K562 (cell line): Measurements from ENCODE around the gene ANKS1B. TPM values are rescaled to one million over a fixed set of nuclear protein-coding genes. Genes with fewer than 3 reads are reported as not detected.

Source experiments
- ATAC-seq: fragments of 200-7000 bp; cut with Tn5 transposase; 3 replicates; pipeline ENCODE4 v1.9.1; 2020; ENCODE audit warnings: moderate library complexity
- BruUV-seq: library from RNA; stranded (reverse); fragments of 400-500 nt; replicated peaks from 2 replicates; lab custom pipeline; 2021; lab: Mats Ljungman, UMichigan
- CTCF ChIA-PET: fragments of 300-600 bp; formaldehyde crosslinking; extraction: SDS; loops from one replicate; lab custom pipeline; 2021; ENCODE audit warnings: low intra/inter-chr PET ratio; lab: Yijun Ruan, JAX
- POLR2A ChIA-PET: fragments of 300-600, 350-650 bp; sonication (Branson Sonifier 250); formaldehyde crosslinking; extraction: SDS; loops from one replicate; lab custom pipeline; 2021; ENCODE audit warnings: antibody characterized with exemption, inconsistent platforms; lab: Yijun Ruan, JAX
- DNase-seq, 4 experiments: peaks; one replicate each; pipeline versions ENCODE4 v3.0.0 to v3.0.0-alpha.2; 2011 to 2018; ENCODE audit warnings: low spot score in 3 of 4, mixed read lengths in 3 of 4; ENCODE audit errors: extremely low read depth in 1 of 4
- FAIRE-seq: peaks from 2 replicates; lab custom pipeline; 2011; peaks lifted over from hg19 to GRCh38; lab: Jason Lieb, UNC
- H2AFZ ChIP-seq: 2 replicates; pipeline ENCODE4 v1.6.0; 2011; ENCODE audit warnings: low read depth, low read length, control low read depth, inconsistent platforms
- H3K27ac ChIP-seq: fragments of 200-600 bp; 3 replicates; pipeline ENCODE4 v1.8.0; 2011; ENCODE audit warnings: low read depth, mild to moderate bottlenecking, control low read depth, inconsistent platforms, low read length, moderate library complexity, mixed read lengths; ENCODE audit errors: extremely low read depth
- H3K27me3 ChIP-seq, 2 experiments: fragments of 300-600 bp in 1 of 2; 2 replicates in 1 of 2; 3 replicates in 1 of 2; pipeline versions ENCODE4 v1.6.0 to v1.8.0; 2011; ENCODE audit warnings: inconsistent platforms in 2 of 2, low read length in 2 of 2, mild to moderate bottlenecking in 1 of 2, mixed read lengths in 1 of 2, moderate library complexity in 1 of 2; ENCODE audit not compliant: control insufficient read depth in 2 of 2, insufficient read depth in 2 of 2
- H3K36me3 ChIP-seq: fragments of 300-600 bp; 3 replicates; pipeline ENCODE4 v1.8.0; 2011; ENCODE audit warnings: mild to moderate bottlenecking, low read length, inconsistent platforms; ENCODE audit not compliant: control insufficient read depth, insufficient read depth
- H3K4me1 ChIP-seq, 2 experiments: fragments of 200-600 bp in 1 of 2; replicated peaks in 1 of 2; 2 replicates in 1 of 2; 3 replicates in 1 of 2; pipeline versions ENCODE4 v1.5.1 to v1.8.0; 2011; ENCODE audit warnings: inconsistent platforms in 2 of 2, low read length in 2 of 2, mild to moderate bottlenecking in 1 of 2, mixed read lengths in 1 of 2, moderate library complexity in 1 of 2; ENCODE audit not compliant: control insufficient read depth in 2 of 2, insufficient read depth in 2 of 2
- H3K4me2 ChIP-seq: 2 replicates; pipeline ENCODE4 v1.6.1; 2011; ENCODE audit warnings: low read length, control low read depth, inconsistent platforms, mixed read lengths; ENCODE audit not compliant: insufficient read depth
- H3K4me3 ChIP-seq: fragments of 200-600 bp; sonication (generic), shearing (Covaris generic); 2 replicates; pipeline ENCODE4 v1.5.1; 2016; ENCODE audit warnings: control low read depth, inconsistent platforms
- H3K79me2 ChIP-seq: fragments of 200-600 bp; 3 replicates; pipeline ENCODE4 v1.8.0; 2011; ENCODE audit warnings: low read length, inconsistent platforms; ENCODE audit not compliant: control insufficient read depth, insufficient read depth
- H3K9ac ChIP-seq, 2 experiments: 2 replicates each; pipeline versions ENCODE4 v1.6.0 to v1.6.1; 2011; ENCODE audit warnings: low read depth in 2 of 2, low read length in 2 of 2, control low read depth in 1 of 2, inconsistent platforms in 1 of 2, mild to moderate bottlenecking in 1 of 2, mixed read lengths in 1 of 2; ENCODE audit not compliant: insufficient read depth in 1 of 2
- H3K9me1 ChIP-seq: one replicate; pipeline ENCODE4 v1.6.0; 2011; ENCODE audit warnings: inconsistent platforms, mild to moderate bottlenecking, low read length, moderate library complexity; ENCODE audit not compliant: control insufficient read depth, insufficient read depth
- H3K9me3 ChIP-seq: replicated peaks from 2 replicates; pipeline ENCODE4 v1.5.1; 2011; ENCODE audit warnings: low read depth, low read length, inconsistent platforms; ENCODE audit not compliant: control insufficient read depth, insufficient read depth
- H4K20me1 ChIP-seq: replicated peaks from 2 replicates; pipeline ENCODE4 v1.6.1; 2011; ENCODE audit warnings: low read length, inconsistent platforms, mixed read lengths; ENCODE audit not compliant: control insufficient read depth, insufficient read depth
- FOSL1 ChIP-seq: fragments of 200-800 bp; sonication (Bioruptor generic); conservative IDR thresholded peaks from 2 replicates; pipeline ENCODE4 v1.6.1; 2016; ENCODE audit warnings: missing genetic modification characterization, missing compliant biosample characterization
- FOXP1 ChIP-seq: sonication (generic); formaldehyde crosslinking; IDR thresholded peaks from 2 replicates; pipeline ENCODE4 v1.8.0; 2022; ENCODE audit warnings: mild to moderate bottlenecking, missing genetic modification reagents
- KLF1 ChIP-seq: fragments of 450-650 bp; IDR thresholded peaks from 2 replicates; pipeline ENCODE4 v1.6.1; 2016; ENCODE audit warnings: missing genetic modification characterization, missing compliant biosample characterization
- LARP7 ChIP-seq: fragments of 450-650 bp; IDR thresholded peaks from 2 replicates; pipeline ENCODE4 v1.6.1; 2016
- MCM7 ChIP-seq, 2 experiments: fragments of 450-650 bp; IDR thresholded peaks; 2 replicates each; pipeline ENCODE4 v1.6.1; 2016 to 2018
- MEF2A ChIP-seq: IDR thresholded peaks from 2 replicates; pipeline ENCODE4 v1.6.1; 2011; ENCODE audit warnings: low read depth, mild to moderate bottlenecking, low read length, moderate library complexity; ENCODE audit not compliant: control insufficient read depth
- PHF20 ChIP-seq: fragments of 450-650 bp; IDR thresholded peaks from 2 replicates; pipeline ENCODE4 v1.6.1; 2018; ENCODE audit not compliant: partially characterized antibody
- POU5F1 ChIP-seq: fragments of 150-350 bp; IDR thresholded peaks from 2 replicates; pipeline ENCODE4 v1.6.1; 2014; ENCODE audit warnings: borderline replicate concordance, low read length, low read depth, mild to moderate bottlenecking; ENCODE audit not compliant: partially characterized antibody
- RBBP5 ChIP-seq: fragments of 200-600 bp; sonication (generic); IDR thresholded peaks from 2 replicates; pipeline ENCODE4 v1.6.1; 2012; ENCODE audit warnings: borderline replicate concordance, mild to moderate bottlenecking, low read length, control low read depth, inconsistent platforms; ENCODE audit not compliant: insufficient read depth, poor library complexity, severe bottlenecking
- RBM34 ChIP-seq: fragments of 200-400 bp; formaldehyde crosslinking; IDR thresholded peaks from 2 replicates; pipeline ENCODE4 v1.6.1; 2018; ENCODE audit warnings: low read length, borderline replicate concordance; ENCODE audit not compliant: insufficient read depth
- RHOXF2B ChIP-seq: fragments of 250-450 bp; sonication (Bioruptor Pico); conservative IDR thresholded peaks from 2 replicates; pipeline ENCODE4 v1.5.1; 2021
- SRSF3 ChIP-seq: fragments of 200-400 bp; formaldehyde crosslinking; IDR thresholded peaks from 2 replicates; pipeline ENCODE4 v1.6.1; 2016; ENCODE audit warnings: mild to moderate bottlenecking, low read length, moderate library complexity; ENCODE audit not compliant: insufficient read depth
- U2AF2 ChIP-seq: fragments of 200-400 bp; formaldehyde crosslinking; optimal IDR thresholded peaks from 2 replicates; pipeline ENCODE3; 2017; ENCODE audit warnings: low read depth, mild to moderate bottlenecking, low read length
- ZNF133 ChIP-seq: fragments of 250-450 bp; sonication (Bioruptor Pico); IDR thresholded peaks from 2 replicates; pipeline ENCODE4 v1.4.0; 2020; ENCODE audit warnings: mild to moderate bottlenecking
- ZNF75A ChIP-seq: fragments of 450-650 bp; formaldehyde crosslinking; IDR thresholded peaks from 2 replicates; pipeline ENCODE4 v1.4.0; 2020; ENCODE audit warnings: mild to moderate bottlenecking
- ZNF766 ChIP-seq: fragments of 200-800 bp; sonication (Bioruptor generic); conservative IDR thresholded peaks from 2 replicates; pipeline ENCODE4 v1.6.1; 2016; ENCODE audit warnings: missing genetic modification characterization, missing compliant biosample characterization
- WGBS: fragments of 100-300 bp; shearing (Covaris generic); methylation state at CpG from one replicate; pipeline ENCODE4 v1.1.6; 2016; ENCODE audit warnings: low coverage, mixed read lengths; ENCODE audit not compliant: insufficient coverage; ENCODE audit errors: missing lambda C conversion rate; 5-methylcytosine and 5-hydroxymethylcytosine counted together
- in situ Hi-C: fragments of 300-500 bp; cut with MboI; formaldehyde crosslinking; loops from 4 replicates; pipeline ENCODE4 v1.15.0; 2018; ENCODE audit warnings: inconsistent platforms, mixed read lengths
- intact Hi-C: fragments of 100-400 bp; cut with micrococcal nuclease; formaldehyde crosslinking; loops from 2 replicates; pipeline ENCODE4 v1.14.2; 2022
- polyA plus RNA-seq, 8 experiments: library from polyadenylated mRNA; depleted of rRNA in 4 of 8; stranded (reverse) in 5 of 8; unstranded in 3 of 8; fragments of >200 nt; fragmentation: Nextera tagmentation in 2 of 8; fragmentation: Illumina TruSeq in 1 of 8; extraction: Ambion mirVana in 2 of 8; extraction: Trizol in 1 of 8; gene quantifications; 2 replicates each; pipeline versions ENCODE4 v1.2.1 to v1.2.3, GENCODE V29; 2011 to 2014; ENCODE audit warnings: inconsistent platforms in 1 of 8, missing spikeins in 1 of 8
- total RNA-seq, 7 experiments: library from RNA; depleted of rRNA in 6 of 7; stranded (reverse); fragments of >200 nt in 6 of 7; fragmentation: Illumina TruSeq in 2 of 7; extraction: Trizol in 2 of 7; gene quantifications; 2 replicates each; pipeline versions ENCODE4 v1.2.1 to v1.2.3, GENCODE V29; 2011 to 2021; ENCODE audit warnings: low replicate concordance in 1 of 7
- TF ChIP-seq, protein P1 (sequence below): fragments of 250-450 bp; sonication (Bioruptor Pico); IDR thresholded peaks from 2 replicates; pipeline ENCODE4 v1.5.1; 2021; ENCODE audit warnings: mild to moderate bottlenecking
- TF ChIP-seq, protein P2 (sequence below): fragments of 450-650 bp; formaldehyde crosslinking; IDR thresholded peaks from 2 replicates; pipeline ENCODE4 v1.4.0; 2022; ENCODE audit warnings: missing genetic modification characterization

The ANKS1B gene
- total and polyA plus RNA-seq, 9 of the 15 experiments (the other 6 are each of a cell fraction or from before 2014, with no cell fraction given) = 0.04 to 0.47 (median 0.28) TPM; not detected in 4

DNA sequence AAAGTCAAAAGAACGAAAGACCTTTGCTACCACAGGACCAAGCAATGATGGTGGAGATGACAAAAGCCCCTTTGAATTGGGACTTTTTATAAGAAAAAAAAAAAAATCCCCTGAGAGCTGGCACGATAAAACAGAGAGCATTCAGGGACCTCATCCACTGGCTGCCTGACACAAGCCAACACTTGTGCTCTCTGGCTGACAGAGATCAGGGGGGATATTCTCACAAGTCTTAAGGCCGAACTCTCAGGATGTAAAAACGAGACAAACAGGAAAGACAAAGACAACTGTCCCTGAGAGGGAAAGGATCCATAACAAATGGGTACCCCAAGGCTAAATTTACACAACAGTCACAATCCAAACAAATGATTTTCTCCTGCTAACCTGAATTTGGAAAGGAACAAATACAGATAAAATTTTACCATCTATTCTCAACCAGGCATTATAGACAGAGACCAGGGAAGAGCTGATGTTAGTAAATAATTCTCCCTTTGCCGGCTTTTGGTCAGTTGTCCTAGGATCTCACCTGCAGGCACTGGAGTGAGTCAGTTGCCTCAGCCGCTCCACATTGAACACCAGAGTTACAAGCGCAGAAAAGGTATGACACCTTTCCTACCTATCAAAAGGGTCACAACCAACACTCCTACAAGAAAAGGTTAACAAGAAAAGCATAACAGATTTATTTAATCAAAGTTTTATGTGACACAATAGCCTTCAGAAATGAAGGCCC is 375.1 kb downstream of the ANKS1B start (continued):
- TF ChIP-seq ZNF133 (CRISPR knock-in tag) (no peak), SRSF3 (no peak), POU5F1 (no peak), ZNF75A (no peak), FOXP1 (no peak), MCM7 (IDR thresholded peaks at IDR 0.05) (no peak), LARP7 (no peak), MEF2A (no peak)

DNA sequence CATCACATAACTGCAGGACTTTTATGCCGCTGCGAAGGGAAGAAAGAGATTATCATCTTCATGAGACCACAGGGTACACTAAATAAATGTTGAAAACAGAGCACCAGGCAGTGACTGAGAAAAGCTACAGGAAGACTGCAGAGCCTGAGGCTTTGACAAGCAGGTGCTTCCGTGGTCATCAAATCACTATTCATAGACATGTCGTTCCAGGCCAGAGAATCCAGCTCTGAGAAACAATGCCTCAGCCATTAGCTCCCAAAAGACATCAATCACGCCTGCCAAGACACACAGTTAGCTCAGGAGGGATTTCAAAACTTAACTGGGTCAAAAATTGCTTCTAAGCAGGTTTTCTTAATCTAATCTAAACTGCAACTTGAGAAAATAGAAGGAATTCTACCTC is 384.3 kb downstream of the ANKS1B start:
- DNase-seq (no peak), FAIRE-seq (no peak), ATAC-seq (no peak)
- ChIA-PET POLR2A (no interaction called here), CTCF (no interaction called here)
- intact Hi-C loops (no loop called here), in situ Hi-C loops (no loop called here)
- TF ChIP-seq PHF20 (no peak), RBBP5 (no peak), RBM34 (no peak), FOSL1 (no peak), RHOXF2B (no peak), U2AF2 (no peak), ZNF766 (CRISPR knock-in tag) (no peak), FOXP1 (no peak), KLF1 (tag) (no peak)
- TF ChIP-seq, protein P1, sequence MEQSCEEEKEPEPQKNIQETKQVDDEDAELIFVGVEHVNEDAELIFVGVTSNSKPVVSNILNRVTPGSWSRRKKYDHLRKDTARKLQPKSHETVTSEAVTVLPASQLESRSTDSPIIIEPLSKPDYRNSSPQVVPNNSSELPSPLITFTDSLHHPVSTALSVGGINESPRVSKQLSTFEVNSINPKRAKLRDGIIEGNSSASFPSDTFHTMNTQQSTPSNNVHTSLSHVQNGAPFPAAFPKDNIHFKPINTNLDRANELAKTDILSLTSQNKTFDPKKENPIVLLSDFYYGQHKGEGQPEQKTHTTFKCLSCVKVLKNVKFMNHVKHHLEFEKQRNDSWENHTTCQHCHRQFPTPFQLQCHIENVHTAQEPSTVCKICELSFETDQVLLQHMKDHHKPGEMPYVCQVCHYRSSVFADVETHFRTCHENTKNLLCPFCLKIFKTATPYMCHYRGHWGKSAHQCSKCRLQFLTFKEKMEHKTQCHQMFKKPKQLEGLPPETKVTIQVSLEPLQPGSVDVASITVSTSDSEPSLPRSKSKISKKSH (CRISPR knock-in tag) = no peak
- TF ChIP-seq, protein P2, sequence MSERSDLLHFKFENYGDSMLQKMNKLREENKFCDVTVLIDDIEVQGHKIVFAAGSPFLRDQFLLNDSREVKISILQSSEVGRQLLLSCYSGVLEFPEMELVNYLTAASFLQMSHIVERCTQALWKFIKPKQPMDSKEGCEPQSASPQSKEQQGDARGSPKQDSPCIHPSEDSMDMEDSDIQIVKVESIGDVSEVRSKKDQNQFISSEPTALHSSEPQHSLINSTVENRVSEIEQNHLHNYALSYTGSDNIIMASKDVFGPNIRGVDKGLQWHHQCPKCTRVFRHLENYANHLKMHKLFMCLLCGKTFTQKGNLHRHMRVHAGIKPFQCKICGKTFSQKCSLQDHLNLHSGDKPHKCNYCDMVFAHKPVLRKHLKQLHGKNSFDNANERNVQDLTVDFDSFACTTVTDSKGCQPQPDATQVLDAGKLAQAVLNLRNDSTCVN (CRISPR knock-in tag) = no peak
- H3K4me2 ChIP-seq = no peak overlapping the region
- peaks cover 3% of the 10 kb centered on the region for H3K9me3 ChIP-seq
- no peaks in the 10 kb centered on the region for H3K79me2 ChIP-seq
- BruUV-seq = no TSS peak
- H3K27ac ChIP-seq = no peak overlapping the region
- no peaks in the 10 kb centered on the region for H4K20me1 ChIP-seq
- no peak overlapping the region for H2AFZ ChIP-seq
- H3K9me1 ChIP-seq = no peaks in the 10 kb centered on the region
- H3K4me3 ChIP-seq = no peak overlapping the region
- no peaks in the 10 kb centered on the region for H3K36me3 ChIP-seq
- 2% methylated on average over 5 of the region's 5 CpGs for WGBS
- no peak overlapping the region for H3K9ac ChIP-seq
- no peaks in the 10 kb centered on the region for H3K4me1 ChIP-seq
- no peaks in the 10 kb centered on the region for H3K27me3 ChIP-seq
